H9 (cell line): ENCODE results near the gene CDK8. TPM values are rescaled to one million over a fixed set of nuclear protein-coding genes. Genes with fewer than 3 reads are reported as not detected.

Source experiments
- DNase-seq: peaks from one replicate; pipeline ENCODE4 v3.0.0-alpha.2; 2017
- H2AFZ ChIP-seq: one replicate; pipeline ENCODE4 v1.6.1; 2013; ENCODE audit warnings: mild to moderate bottlenecking, low read length, control low read depth, moderate library complexity
- H2AK5ac ChIP-seq: 2 replicates; pipeline ENCODE4 v1.6.1; 2013; ENCODE audit warnings: low read length, control low read depth, mixed read lengths; ENCODE audit not compliant: insufficient read length
- H2BK120ac ChIP-seq: one replicate; pipeline ENCODE4 v1.6.1; 2013; ENCODE audit warnings: low read depth, mild to moderate bottlenecking, low read length, control low read depth, inconsistent platforms; ENCODE audit not compliant: poor library complexity, severe bottlenecking
- H2BK12ac ChIP-seq: 2 replicates; pipeline ENCODE4 v1.6.1; 2013; ENCODE audit warnings: low read length, control low read depth, mixed read lengths, low read depth; ENCODE audit not compliant: insufficient read length
- H2BK15ac ChIP-seq: 2 replicates; pipeline ENCODE4 v1.6.1; 2013; ENCODE audit warnings: low read depth, low read length, control low read depth
- H2BK20ac ChIP-seq: one replicate; pipeline ENCODE4 v1.6.1; 2013; ENCODE audit warnings: low read depth, mild to moderate bottlenecking, low read length, control low read depth, inconsistent platforms; ENCODE audit not compliant: poor library complexity, severe bottlenecking
- H2BK5ac ChIP-seq: 2 replicates; pipeline ENCODE4 v1.6.1; 2013; ENCODE audit warnings: low read length, control low read depth, mixed read lengths; ENCODE audit not compliant: insufficient read length
- H3K14ac ChIP-seq: 2 replicates; pipeline ENCODE4 v1.6.1; 2013; ENCODE audit warnings: low read length, control low read depth; ENCODE audit not compliant: insufficient read depth
- H3K18ac ChIP-seq: 2 replicates; pipeline ENCODE4 v1.6.1; 2013; ENCODE audit warnings: low read depth, mild to moderate bottlenecking, mixed read lengths, low read length, control low read depth; ENCODE audit not compliant: insufficient read length
- H3K23ac ChIP-seq: 2 replicates; pipeline ENCODE4 v1.6.1; 2013; ENCODE audit warnings: low read length, control low read depth, mixed read lengths, low read depth; ENCODE audit not compliant: insufficient read length
- H3K23me2 ChIP-seq: 2 replicates; pipeline ENCODE4 v1.6.1; 2013; ENCODE audit warnings: low read depth, mild to moderate bottlenecking, mixed read lengths, low read length, control low read depth; ENCODE audit not compliant: insufficient read length, poor library complexity, severe bottlenecking
- H3K27ac ChIP-seq: 2 replicates; pipeline ENCODE4 v1.5.1; 2013; ENCODE audit warnings: low read length, control low read depth, mixed read lengths, low read depth; ENCODE audit not compliant: insufficient read length
- H3K27me3 ChIP-seq: 2 replicates; pipeline ENCODE4 v1.6.1; 2013; ENCODE audit warnings: low read length, control low read depth, inconsistent platforms; ENCODE audit not compliant: insufficient read depth
- H3K4ac ChIP-seq: 2 replicates; pipeline ENCODE4 v1.6.1; 2013; ENCODE audit warnings: low read depth, mild to moderate bottlenecking, control low read depth, inconsistent platforms, low read length, moderate library complexity
- H3K4me1 ChIP-seq: 2 replicates; pipeline ENCODE4 v1.6.1; 2013; ENCODE audit warnings: low read length, control low read depth, inconsistent platforms; ENCODE audit not compliant: insufficient read depth
- H3K4me2 ChIP-seq: 2 replicates; pipeline ENCODE4 v1.6.1; 2013; ENCODE audit warnings: low read length, control low read depth, mixed read lengths; ENCODE audit not compliant: insufficient read length, insufficient read depth
- H3K56ac ChIP-seq: 2 replicates; pipeline ENCODE4 v1.6.1; 2013; ENCODE audit warnings: low read depth, mild to moderate bottlenecking, mixed read lengths, low read length, control low read depth; ENCODE audit not compliant: insufficient read length
- H3K79me1 ChIP-seq: 2 replicates; pipeline ENCODE4 v1.6.1; 2013; ENCODE audit warnings: low read depth, mild to moderate bottlenecking, moderate library complexity, low read length, control low read depth, inconsistent platforms; ENCODE audit not compliant: insufficient read depth, poor library complexity, severe bottlenecking
- H3K79me2 ChIP-seq: 2 replicates; pipeline ENCODE4 v1.6.1; 2013; ENCODE audit warnings: low read length, control low read depth, inconsistent platforms; ENCODE audit not compliant: insufficient read depth
- H3K9ac ChIP-seq: 2 replicates; pipeline ENCODE4 v1.6.1; 2013; ENCODE audit warnings: low read length, control low read depth, mixed read lengths; ENCODE audit not compliant: insufficient read length; ENCODE audit errors: extremely low read depth
- H3K9me3 ChIP-seq: one replicate; pipeline ENCODE4 v1.6.1; 2013; ENCODE audit warnings: low read depth, low read length, inconsistent platforms; ENCODE audit not compliant: control insufficient read depth
- H3T11ph ChIP-seq: one replicate; pipeline ENCODE4 v1.6.1; 2013; ENCODE audit warnings: mild to moderate bottlenecking, low read length, control low read depth, inconsistent platforms
- H4K20me1 ChIP-seq: one replicate; pipeline ENCODE4 v1.6.1; 2013; ENCODE audit not compliant: control insufficient read depth, insufficient read length, insufficient read depth
- H4K5ac ChIP-seq: 2 replicates; pipeline ENCODE4 v1.6.1; 2013; ENCODE audit warnings: low read depth, mild to moderate bottlenecking, mixed read lengths, low read length, control low read depth; ENCODE audit not compliant: insufficient read length
- H4K8ac ChIP-seq: replicated peaks from 2 replicates; pipeline ENCODE4 v1.6.1; 2013; ENCODE audit warnings: low read length, control low read depth, mixed read lengths, low read depth; ENCODE audit not compliant: insufficient read length
- H4K91ac ChIP-seq: 2 replicates; pipeline ENCODE4 v1.6.1; 2013; ENCODE audit warnings: low read depth, mild to moderate bottlenecking, moderate library complexity, mixed read lengths, low read length, control low read depth; ENCODE audit not compliant: insufficient read length
- H3K27ac Mint-ChIP-seq, 3 experiments: 2 replicates in 2 of 3; 3 replicates in 1 of 3; pipeline ENCODE4 v1.8.0; 2020 to 2021; ENCODE audit warnings: mixed read lengths in 3 of 3, mild to moderate bottlenecking in 1 of 3, moderate library complexity in 1 of 3
- H3K27me3 Mint-ChIP-seq: 2 replicates; pipeline ENCODE4 v1.8.0; 2021; ENCODE audit warnings: low read depth, mild to moderate bottlenecking, moderate library complexity, mixed read lengths
- H3K36me3 Mint-ChIP-seq, 3 experiments: 2 replicates in 2 of 3; 3 replicates in 1 of 3; pipeline ENCODE4 v1.8.0; 2020 to 2021; ENCODE audit warnings: low read depth in 3 of 3, mixed read lengths in 3 of 3; ENCODE audit not compliant: insufficient read depth in 1 of 3
- H3K4me1 Mint-ChIP-seq, 2 experiments: 2 replicates each; pipeline ENCODE4 v1.8.0; 2020; ENCODE audit warnings: mixed read lengths in 2 of 2
- H3K4me3 Mint-ChIP-seq, 2 experiments: 2 replicates in 1 of 2; 3 replicates in 1 of 2; pipeline ENCODE4 v1.8.0; 2020 to 2021; ENCODE audit warnings: mild to moderate bottlenecking in 2 of 2, mixed read lengths in 2 of 2, moderate library complexity in 1 of 2
- H3K9me3 Mint-ChIP-seq, 2 experiments: 2 replicates in 1 of 2; 3 replicates in 1 of 2; pipeline ENCODE4 v1.8.0; 2020; ENCODE audit warnings: mild to moderate bottlenecking in 2 of 2, mixed read lengths in 2 of 2, moderate library complexity in 1 of 2
- CTCF ChIP-seq: fragments of 200-600 bp; sonication (generic); conservative IDR thresholded peaks from 3 replicates; pipeline ENCODE4 v1.8.0; 2021; ENCODE audit warnings: antibody characterized with exemption, mild to moderate bottlenecking
- WGBS: extraction: QIAGEN DNeasy Blood & Tissue Kit; methylation state at CpG from one replicate; pipeline ENCODE4 v1.1.7; 2013; ENCODE audit warnings: missing lambda C conversion rate, low lambda C conversion rate, mixed read lengths; ENCODE audit not compliant: insufficient read length; ENCODE audit errors: extremely low coverage; 5-methylcytosine and 5-hydroxymethylcytosine counted together
- total RNA-seq: library from RNA; stranded (reverse); gene quantifications from 2 replicates; pipeline ENCODE4 v1.2.1, GENCODE V29; 2021

The CDK8 gene
- total RNA-seq, 1 experiment from 2014 or later, result 18.1 TPM

GRCh38 chr13:26382835-26383234, 128.9 kb downstream of the CDK8 start:
- Histone ChIP-seq H3K79me1 (no peaks in the 10 kb centered on the region), H4K8ac (no peak overlapping the region), H3K27ac (no peak overlapping the region), H3K27me3 (no peaks in the 10 kb centered on the region), H4K91ac (no peak overlapping the region), H3K9me3 (no peaks in the 10 kb centered on the region), H2BK5ac (no peak overlapping the region), H2AK5ac (no peak overlapping the region), H3K56ac (no peak overlapping the region), H3K9ac (no peak overlapping the region), H2BK120ac (no peak overlapping the region), H4K5ac (no peak overlapping the region), H2BK12ac (no peak overlapping the region), H2AFZ (no peak overlapping the region), H3K23ac (no peak overlapping the region), H3K18ac (no peak overlapping the region), H3K23me2 (no peaks in the 10 kb centered on the region), H2BK15ac (no peak overlapping the region), H3K4me1 (no peaks in the 10 kb centered on the region), H3K4me2 (no peak overlapping the region), H3K4ac (no peak overlapping the region), H3K79me2 (no peaks in the 10 kb centered on the region), H3T11ph (no peak overlapping the region), H2BK20ac (no peak overlapping the region), H3K14ac (no peak overlapping the region), H4K20me1 (no peaks in the 10 kb centered on the region)
- H3K4me3 Mint-ChIP-seq, result no peak overlapping the region
- DNase-seq, result no peak
- H3K27me3 Mint-ChIP-seq, result no peaks in the 10 kb centered on the region
- peaks cover 0 to 20% (median 7%) of the 10 kb centered on the region in 3 experiments; a peak in 4 of 7 replicates for H3K36me3 Mint-ChIP-seq
- no peak overlapping the region for H3K27ac Mint-ChIP-seq
- no CpG with 5 or more reads among the region's 4 CpGs for WGBS
- no peaks in the 10 kb centered on the region; a peak in 2 of 4 replicates for H3K4me1 Mint-ChIP-seq
- TF ChIP-seq CTCF, result no peak
- no peaks in the 10 kb centered on the region for H3K9me3 Mint-ChIP-seq
